Keratinocyte (primary cell): Measurements from ENCODE around the gene AGAP1. TPM values are rescaled to one million over a fixed set of nuclear protein-coding genes. Genes with fewer than 3 reads are reported as not detected.

Experiments
- DNase-seq: peaks from one replicate; pipeline ENCODE4 v3.0.0-alpha.2; 2011; ENCODE audit warnings: low read depth, missing footprints, low spot score
- FAIRE-seq: peaks from 2 replicates; lab custom pipeline; 2011; peaks lifted over from hg19 to GRCh38; lab: Jason Lieb, UNC
- H2AFZ ChIP-seq: 2 replicates; pipeline ENCODE4 v1.6.0; 2012; ENCODE audit warnings: low read length, control low read depth, inconsistent platforms; ENCODE audit not compliant: control insufficient read depth
- H3K27ac ChIP-seq: 2 replicates; pipeline ENCODE4 v1.5.1; 2011; ENCODE audit warnings: low read length; ENCODE audit not compliant: control insufficient read depth, insufficient read depth
- H3K27me3 ChIP-seq: 3 replicates; pipeline ENCODE4 v1.6.0; 2011; ENCODE audit warnings: low read length; ENCODE audit not compliant: control insufficient read depth, insufficient read depth; ENCODE audit errors: extremely low read depth
- H3K36me3 ChIP-seq, 2 experiments: 2 replicates in 1 of 2; 3 replicates in 1 of 2; pipeline ENCODE4 v1.5.1; 2011; ENCODE audit warnings: low read length in 2 of 2, mild to moderate bottlenecking in 1 of 2; ENCODE audit not compliant: control insufficient read depth in 2 of 2, insufficient read depth in 2 of 2; ENCODE audit errors: extremely low read depth in 1 of 2
- H3K4me1 ChIP-seq: 3 replicates; pipeline ENCODE4 v1.5.1; 2011; ENCODE audit warnings: low read length; ENCODE audit not compliant: control insufficient read depth, insufficient read depth; ENCODE audit errors: extremely low read depth
- H3K4me2 ChIP-seq: 3 replicates; pipeline ENCODE4 v1.6.0; 2011; ENCODE audit warnings: low read depth, low read length; ENCODE audit not compliant: control insufficient read depth, insufficient read depth; ENCODE audit errors: extremely low read depth
- H3K4me3 ChIP-seq, 3 experiments: fragments of 200-600 bp in 1 of 3; sonication (generic) in 1 of 3; 2 replicates in 2 of 3; 3 replicates in 1 of 3; pipeline ENCODE4 v1.5.1; 2011 to 2016; ENCODE audit warnings: low read length in 3 of 3, mild to moderate bottlenecking in 3 of 3, control low read depth in 2 of 3, inconsistent platforms in 1 of 3, low read depth in 1 of 3, mixed read lengths in 1 of 3, mixed run types in 1 of 3, moderate library complexity in 1 of 3; ENCODE audit not compliant: control insufficient read depth in 2 of 3, insufficient read depth in 2 of 3; ENCODE audit errors: extremely low read depth in 1 of 3
- H3K79me2 ChIP-seq: 2 replicates; pipeline ENCODE4 v1.6.0; 2012; ENCODE audit warnings: low read length; ENCODE audit not compliant: control insufficient read depth, insufficient read depth
- H3K9ac ChIP-seq: 3 replicates; pipeline ENCODE4 v1.6.0; 2011; ENCODE audit warnings: low read length; ENCODE audit not compliant: control insufficient read depth, insufficient read depth; ENCODE audit errors: extremely low read depth
- H3K9me1 ChIP-seq: 3 replicates; pipeline ENCODE4 v1.6.0; 2011; ENCODE audit warnings: low read length; ENCODE audit not compliant: control insufficient read depth, insufficient read depth; ENCODE audit errors: extremely low read depth
- H3K9me3 ChIP-seq: 2 replicates; pipeline ENCODE4 v1.5.1; 2012; ENCODE audit warnings: low read depth, low read length; ENCODE audit not compliant: control insufficient read depth
- H4K20me1 ChIP-seq: 3 replicates; pipeline ENCODE4 v1.6.0; 2011; ENCODE audit warnings: low read length; ENCODE audit not compliant: control insufficient read depth, insufficient read depth; ENCODE audit errors: extremely low read depth
- EZH2 ChIP-seq: IDR thresholded peaks from one replicate; pipeline ENCODE4 v1.6.1; 2012; ENCODE audit warnings: inconsistent platforms, mild to moderate bottlenecking, low read length, moderate library complexity
- dilution Hi-C: fragments of 300-500 bp; cut with MboI; formaldehyde crosslinking; loops from one replicate; pipeline ENCODE4 v1.7.0; 2020; ENCODE audit warnings: low sequenced_read_pairs; ENCODE audit not compliant: extremely low pct_ligation_motif_present
- polyA plus RNA-seq, 5 experiments: library from polyadenylated mRNA; depleted of rRNA in 3 of 5; stranded (reverse) in 3 of 5; stranded (forward) in 1 of 5; unstranded in 1 of 5; fragments of >200 nt; gene quantifications; 1 replicate in 1 of 5; 2 replicates in 3 of 5; 3 replicates in 1 of 5; pipeline versions ENCODE4 v1.2.1 to v1.2.3, GENCODE V29; 2011 to 2012; ENCODE audit warnings: missing spikeins in 2 of 5, low read depth in 1 of 5, low replicate concordance in 1 of 5
- TF ChIP-seq, protein P1 (sequence below), 3 experiments: IDR thresholded peaks in 1 of 3; conservative IDR thresholded peaks in 1 of 3; optimal IDR thresholded peaks in 1 of 3; 2 replicates in 2 of 3; 3 replicates in 1 of 3; pipeline versions ENCODE3 to v1.5.1; 2011; ENCODE audit warnings: low read length in 3 of 3, mild to moderate bottlenecking in 3 of 3, moderate library complexity in 2 of 3, control low read depth in 1 of 3, inconsistent platforms in 1 of 3; ENCODE audit not compliant: insufficient read depth in 2 of 3; ENCODE audit errors: extremely low read depth in 1 of 3

Gene AGAP1
- polyA plus RNA-seq, 1 donor (not counting 4 experiments of a cell fraction or from before 2014, with no cell fraction given), result 12.6 TPM

DNA sequence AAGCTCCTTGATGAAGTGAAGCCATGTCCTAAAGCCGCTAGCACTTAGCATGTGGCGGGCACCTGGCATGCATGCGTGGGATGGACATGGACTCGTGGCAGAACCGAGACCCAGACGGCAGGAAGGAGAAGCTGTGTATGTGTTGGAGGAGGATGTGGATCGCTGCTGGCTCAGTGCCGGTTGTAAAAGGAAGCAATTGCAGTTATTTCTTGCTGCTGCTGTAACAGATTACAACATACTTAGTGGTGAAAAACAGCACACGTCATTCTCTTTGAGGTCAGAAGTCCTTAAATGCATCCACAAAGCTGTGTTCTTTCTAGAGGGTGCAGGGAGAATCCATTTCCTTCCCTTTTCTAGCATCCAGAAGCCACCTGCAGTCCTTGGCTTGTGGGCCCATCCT, 74.6 kb downstream of the AGAP1 start:
- peaks cover 12% of the 10 kb centered on the region for H4K20me1 ChIP-seq
- no peak overlapping the region for H2AFZ ChIP-seq
- DNase-seq, result no peak
- FAIRE-seq, result no peak
- H3K4me2 ChIP-seq, result no peak overlapping the region
- H3K9me3 ChIP-seq, result no peaks in the 10 kb centered on the region
- H3K79me2 ChIP-seq, result peaks cover 32% of the 10 kb centered on the region
- H3K27ac ChIP-seq, result no peak overlapping the region
- no peak overlapping the region for H3K4me3 ChIP-seq
- H3K36me3 ChIP-seq, result no peaks in the 10 kb centered on the region
- H3K9me1 ChIP-seq, result peaks cover 2% of the 10 kb centered on the region
- H3K27me3 ChIP-seq, result no peaks in the 10 kb centered on the region
- TF ChIP-seq EZH2, result no peak
- TF ChIP-seq, protein P1, sequence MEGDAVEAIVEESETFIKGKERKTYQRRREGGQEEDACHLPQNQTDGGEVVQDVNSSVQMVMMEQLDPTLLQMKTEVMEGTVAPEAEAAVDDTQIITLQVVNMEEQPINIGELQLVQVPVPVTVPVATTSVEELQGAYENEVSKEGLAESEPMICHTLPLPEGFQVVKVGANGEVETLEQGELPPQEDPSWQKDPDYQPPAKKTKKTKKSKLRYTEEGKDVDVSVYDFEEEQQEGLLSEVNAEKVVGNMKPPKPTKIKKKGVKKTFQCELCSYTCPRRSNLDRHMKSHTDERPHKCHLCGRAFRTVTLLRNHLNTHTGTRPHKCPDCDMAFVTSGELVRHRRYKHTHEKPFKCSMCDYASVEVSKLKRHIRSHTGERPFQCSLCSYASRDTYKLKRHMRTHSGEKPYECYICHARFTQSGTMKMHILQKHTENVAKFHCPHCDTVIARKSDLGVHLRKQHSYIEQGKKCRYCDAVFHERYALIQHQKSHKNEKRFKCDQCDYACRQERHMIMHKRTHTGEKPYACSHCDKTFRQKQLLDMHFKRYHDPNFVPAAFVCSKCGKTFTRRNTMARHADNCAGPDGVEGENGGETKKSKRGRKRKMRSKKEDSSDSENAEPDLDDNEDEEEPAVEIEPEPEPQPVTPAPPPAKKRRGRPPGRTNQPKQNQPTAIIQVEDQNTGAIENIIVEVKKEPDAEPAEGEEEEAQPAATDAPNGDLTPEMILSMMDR (optimal IDR thresholded peaks at IDR 0.05 in 1 of 3, IDR thresholded peaks at IDR 0.05 in 1 of 3, conservative IDR thresholded peaks at IDR 0.05 in 1 of 3; ENCODE audit: extremely low read depth in 1 of 3, insufficient read depth in 2 of 3, low read length in 3 of 3), result no peak
- H3K9ac ChIP-seq, result no peak overlapping the region
- dilution Hi-C loops, result no loop called here
- no peaks in the 10 kb centered on the region for H3K4me1 ChIP-seq

DNA sequence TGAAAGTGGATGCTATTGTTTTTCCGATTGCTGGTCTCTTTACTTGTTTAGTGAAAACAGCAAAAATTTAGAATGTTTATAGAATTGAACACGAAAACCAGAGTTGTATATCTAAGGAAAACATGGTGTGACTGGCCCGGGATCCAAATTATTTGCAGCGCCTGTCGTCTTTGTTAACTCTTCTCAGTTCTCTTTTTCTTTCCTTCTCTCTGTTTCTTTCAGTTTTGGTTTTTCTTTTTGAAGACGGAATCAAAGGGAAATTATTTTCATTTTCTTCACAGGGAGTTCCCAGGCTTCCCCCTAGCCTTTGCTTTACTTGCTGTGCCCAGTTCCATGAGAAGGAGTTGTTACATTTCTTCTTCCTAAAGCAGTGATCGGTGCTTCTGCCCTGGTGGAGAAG, 76.0 kb downstream of the AGAP1 start:
- peaks cover 28% of the 10 kb centered on the region for H3K79me2 ChIP-seq

More for the DNA sequence above, 76.0 kb downstream of the AGAP1 start:
- no peak overlapping the region for H2AFZ ChIP-seq
- no peak overlapping the region for H3K4me2 ChIP-seq
- H3K27me3 ChIP-seq, result no peaks in the 10 kb centered on the region
- H3K9me1 ChIP-seq, result peaks cover 2% of the 10 kb centered on the region
- FAIRE-seq (no peak), DNase-seq (no peak)
- H4K20me1 ChIP-seq, result peaks cover 16% of the 10 kb centered on the region
- H3K9ac ChIP-seq, result no peak overlapping the region
- dilution Hi-C loops, result no loop called here
- no peak overlapping the region for H3K27ac ChIP-seq
- H3K4me1 ChIP-seq, result no peaks in the 10 kb centered on the region
- no peaks in the 10 kb centered on the region for H3K36me3 ChIP-seq
- TF ChIP-seq EZH2, result no peak
- TF ChIP-seq, protein P1 (optimal IDR thresholded peaks at IDR 0.05 in 1 of 3, IDR thresholded peaks at IDR 0.05 in 1 of 3, conservative IDR thresholded peaks at IDR 0.05 in 1 of 3; ENCODE audit: extremely low read depth in 1 of 3, insufficient read depth in 2 of 3, low read length in 3 of 3), result no peak
- H3K9me3 ChIP-seq, result no peaks in the 10 kb centered on the region
- no peak overlapping the region for H3K4me3 ChIP-seq
